GM23248 (cell line): ENCODE data around the gene ABCA3.

Source experiments
- EZH2 ChIP-seq: fragments of 200-600 bp; sonication (generic); IDR thresholded peaks from 2 replicates; pipeline ENCODE4 v1.6.1; 2018; ENCODE audit warnings: antibody characterized with exemption, mild to moderate bottlenecking; ENCODE audit not compliant: insufficient read depth, poor library complexity, severe bottlenecking
- EZH2phosphoT487 ChIP-seq: fragments of 200-600 bp; sonication (generic); IDR thresholded peaks from 2 replicates; pipeline ENCODE4 v1.6.1; 2018; ENCODE audit warnings: antibody characterized with exemption, moderate library complexity, mild to moderate bottlenecking, low read depth; ENCODE audit not compliant: insufficient read depth

DNA sequence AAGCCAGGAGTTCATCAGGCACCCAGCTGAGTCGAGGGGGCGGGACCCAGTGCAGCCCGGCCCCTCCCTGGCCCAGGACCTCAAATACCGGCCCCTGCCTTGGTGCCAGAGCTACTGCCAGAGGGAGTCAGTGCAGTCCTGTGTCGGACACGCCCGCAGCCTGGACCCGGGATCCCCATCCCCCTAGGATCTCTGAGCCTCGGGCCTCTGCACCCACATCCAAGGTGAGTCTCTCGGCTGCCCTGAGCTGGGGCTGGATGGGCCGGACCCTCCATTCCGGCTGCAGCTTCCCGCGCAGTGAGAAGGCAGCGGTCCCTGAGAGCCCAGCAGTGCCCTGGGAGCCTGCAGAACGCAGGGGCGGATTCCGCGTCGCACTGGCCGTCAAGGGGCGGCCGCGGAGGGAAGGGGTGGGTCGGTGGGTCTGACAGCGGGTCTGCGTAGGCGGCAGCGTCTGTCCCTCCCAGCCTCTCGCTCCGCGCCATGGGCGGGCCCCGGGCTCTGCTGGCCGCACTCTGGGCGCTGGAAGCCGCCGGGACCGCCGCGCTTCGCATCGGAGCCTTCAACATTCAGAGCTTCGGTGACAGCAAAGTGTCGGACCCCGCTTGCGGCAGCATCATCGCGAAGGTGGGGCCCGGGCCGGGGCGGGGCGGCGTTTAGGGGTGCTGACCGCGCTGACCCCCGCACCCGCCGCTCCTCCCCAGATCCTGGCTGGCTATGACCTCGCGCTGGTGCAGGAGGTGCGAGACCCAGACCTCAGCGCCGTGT is 104.0 kb downstream of the ABCA3 start, which contains the start of gene DNASE1L2:
- TF ChIP-seq EZH2 (no peak), EZH2phosphoT487 (no peak)
